ENCODE measurements around the gene PASK.

Gene PASK

DNA sequence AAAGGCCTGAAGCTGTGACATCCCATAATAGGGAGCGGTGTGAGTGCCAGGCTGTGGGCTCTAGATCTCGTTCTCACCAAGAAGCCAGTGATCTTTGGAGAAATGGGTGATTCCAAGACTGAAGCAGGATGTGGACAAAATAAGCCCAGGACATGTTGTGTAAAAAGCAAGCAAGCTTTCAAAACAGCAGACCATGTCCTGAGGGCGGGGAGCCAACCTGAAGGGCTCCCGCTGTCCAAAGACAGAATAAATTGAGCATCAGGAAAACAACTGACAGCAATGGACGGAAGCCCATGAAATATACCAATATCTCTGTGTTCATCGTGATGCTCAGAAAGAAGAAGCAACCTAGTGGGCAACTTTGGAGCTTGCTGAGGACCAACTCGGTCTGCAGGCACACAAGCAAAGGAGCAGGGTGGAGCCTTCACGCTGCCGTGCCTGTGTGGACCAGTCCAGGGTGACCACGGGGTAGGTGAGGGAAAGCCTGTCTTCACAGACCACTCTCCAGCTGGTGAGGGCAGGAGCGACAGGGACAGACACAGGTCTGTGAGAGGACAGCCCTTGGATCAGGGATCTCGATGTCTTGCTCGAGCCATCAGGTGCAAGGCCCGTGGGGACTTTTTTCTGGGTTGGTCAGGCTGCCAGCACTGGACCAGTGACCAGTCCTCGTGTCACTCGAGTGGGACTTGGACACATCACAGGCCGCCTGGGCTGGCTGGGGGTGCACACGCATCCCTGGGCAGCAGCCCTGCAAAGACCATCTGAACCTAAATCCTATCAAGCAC lies 68.7 kb downstream of the PASK start:
- no peak for DNase-seq

DNA sequence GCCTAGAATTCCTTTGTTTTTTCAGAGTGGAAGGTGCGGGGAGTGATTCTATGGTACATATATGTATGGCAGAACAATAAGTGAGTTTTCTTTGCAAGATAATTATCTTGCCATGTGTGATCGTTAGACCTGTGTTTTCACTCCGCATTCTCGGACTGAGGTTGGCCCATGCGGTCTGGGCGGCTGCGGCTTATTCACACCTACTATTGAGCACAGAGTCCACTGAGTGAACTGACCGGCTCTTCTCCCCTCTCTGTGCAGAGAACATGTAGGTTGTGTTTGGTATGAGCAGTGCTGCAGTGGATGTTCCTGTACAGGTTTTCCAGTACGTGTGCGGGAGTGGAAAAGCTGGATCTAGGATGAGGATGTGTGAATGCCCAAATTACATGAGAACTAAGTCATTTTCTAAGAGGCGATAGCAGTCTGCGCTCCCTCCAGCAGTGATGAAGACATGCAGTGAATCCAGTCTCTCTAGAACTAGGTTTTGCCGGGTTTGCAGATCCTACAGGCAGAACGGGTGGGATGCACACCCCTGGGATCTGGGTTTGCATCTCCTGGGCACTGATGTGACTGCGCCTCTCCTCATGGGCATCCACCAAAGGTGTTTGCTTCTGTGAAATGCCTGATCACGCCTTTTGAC lies 74.3 kb downstream of the PASK start:
- DNase-seq: no peak

DNA sequence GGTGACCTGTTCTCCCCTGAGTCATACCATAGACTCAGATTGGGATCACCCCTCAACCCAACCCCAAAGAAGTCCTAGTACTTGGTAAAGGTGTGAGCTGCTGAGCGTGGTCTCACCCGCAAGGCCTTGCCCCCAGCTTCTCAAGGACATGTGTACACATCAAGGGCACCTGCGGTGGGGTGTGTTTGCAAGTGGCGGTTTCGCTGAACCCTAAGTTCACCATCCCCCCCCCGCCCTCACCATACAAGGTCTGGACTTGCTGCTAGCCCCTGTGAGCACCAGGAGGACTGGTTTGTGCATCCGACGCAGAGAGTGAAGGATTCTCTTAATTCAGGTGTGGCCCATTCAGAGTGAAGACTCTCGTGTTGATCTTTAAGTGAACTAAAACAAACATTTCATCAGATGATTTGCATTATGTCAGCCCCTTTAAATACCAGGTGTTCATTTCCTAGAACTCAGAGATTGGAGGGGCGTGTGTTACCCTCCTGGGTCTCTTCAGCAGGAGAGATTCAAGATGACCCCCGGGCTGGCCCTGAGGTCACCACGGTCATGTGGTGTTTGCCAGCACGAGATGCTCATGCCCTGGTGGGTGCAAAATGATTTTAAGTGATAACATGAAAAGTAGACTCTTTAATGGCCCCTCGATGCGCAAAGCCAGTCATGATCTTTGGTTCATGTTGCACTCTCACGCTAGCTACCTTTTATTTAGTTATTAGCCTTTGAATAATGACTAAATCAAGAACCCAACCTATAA lies 75.0 kb downstream of the PASK start:
- no peak for DNase-seq

DNA sequence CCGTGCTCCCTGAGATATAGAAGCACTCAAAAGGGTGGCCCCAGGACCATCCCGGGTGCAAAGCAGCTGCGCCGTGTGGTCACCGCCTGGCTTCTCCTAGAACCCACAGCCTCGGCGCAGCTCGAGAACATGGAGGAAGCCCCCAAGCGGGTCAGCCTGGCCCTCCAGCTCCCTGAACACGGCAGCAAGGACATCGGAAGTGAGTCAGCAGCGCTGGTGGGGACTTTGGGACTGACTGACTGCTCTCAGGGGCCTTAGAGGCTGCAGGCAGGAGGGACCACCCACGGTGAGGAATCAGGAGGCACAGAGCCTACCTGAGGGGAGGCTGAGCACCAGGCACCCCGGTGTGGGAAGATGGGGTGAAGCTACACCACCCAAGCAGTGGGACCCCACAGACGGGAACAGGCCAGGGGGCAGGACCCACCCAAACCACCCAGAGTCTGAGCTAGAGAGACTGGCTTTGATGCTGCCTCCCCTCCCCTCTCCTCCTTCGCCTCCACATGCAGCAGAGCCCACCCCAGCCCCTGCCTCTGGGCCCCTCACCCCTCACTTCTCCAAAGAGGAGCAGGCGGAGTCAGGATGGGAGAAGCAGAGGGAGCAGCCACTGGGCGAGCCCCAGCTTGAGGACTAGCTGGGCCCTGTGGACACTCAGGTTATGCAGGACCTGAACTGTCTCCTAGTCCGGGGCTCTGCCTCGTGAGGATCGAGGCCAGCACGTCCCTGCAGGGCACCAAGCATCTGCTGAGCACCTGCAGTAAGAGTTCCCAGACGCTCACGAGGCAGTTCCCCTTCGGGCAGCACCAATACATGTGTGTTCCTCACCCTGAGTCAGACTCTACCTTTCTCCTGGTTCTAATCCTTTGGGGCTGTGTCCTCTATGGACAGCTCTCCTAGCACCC lies 75.9 kb downstream of the PASK start:
- DNase-seq: no peak

DNA sequence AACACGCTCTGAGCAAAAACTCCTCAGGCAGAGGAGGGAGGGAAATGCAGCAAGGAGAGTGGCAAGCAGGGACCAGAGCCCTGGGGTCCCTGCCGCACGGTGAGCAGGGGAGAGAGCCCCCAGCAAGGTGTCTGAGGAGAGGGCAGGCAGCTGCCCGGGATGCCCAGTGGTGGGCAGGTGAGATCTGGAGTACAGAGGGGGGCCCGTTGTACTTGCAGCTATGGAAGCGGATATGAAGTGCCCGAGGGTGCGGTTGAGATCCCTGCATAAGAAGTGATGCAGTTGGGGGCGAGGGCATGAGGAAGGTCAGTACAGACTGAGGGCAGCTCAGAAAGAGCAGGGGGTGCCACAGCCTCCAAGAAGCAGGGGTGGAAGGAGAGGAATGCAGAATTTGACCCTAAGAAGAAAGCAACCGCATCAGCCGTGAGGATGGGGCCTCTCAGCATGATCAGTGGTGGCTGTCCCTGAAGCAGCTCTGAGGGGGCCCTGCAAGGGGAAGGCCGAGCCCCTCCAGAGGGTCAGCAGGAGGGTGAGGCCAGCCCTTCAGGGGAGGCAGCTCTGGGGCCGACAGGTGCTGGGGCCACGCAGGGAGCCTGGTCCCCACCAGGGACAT lies 76.6 kb downstream of the PASK start:
- DNase-seq: no peak

DNA sequence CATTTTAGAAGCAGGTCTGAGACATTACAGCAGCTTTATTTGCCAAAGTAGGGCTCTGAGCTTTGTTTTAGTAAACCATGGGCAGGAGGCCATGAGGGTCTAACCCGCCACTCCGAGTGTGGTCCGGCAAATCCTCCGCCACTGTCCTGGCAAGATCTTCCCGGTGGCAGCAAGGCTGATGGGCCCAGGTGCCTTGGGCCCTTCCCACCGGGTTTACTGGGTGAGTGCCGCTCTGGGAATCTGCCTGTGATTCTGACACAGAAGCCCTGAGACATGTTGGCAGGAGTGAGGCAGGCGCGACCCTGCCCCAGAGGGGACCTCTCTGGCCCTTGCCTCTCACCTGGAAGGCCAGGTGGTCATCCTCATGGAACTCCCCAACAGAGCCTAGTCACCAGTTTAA lies 77.1 kb downstream of the PASK start:
- DNase-seq: no peak

DNA sequence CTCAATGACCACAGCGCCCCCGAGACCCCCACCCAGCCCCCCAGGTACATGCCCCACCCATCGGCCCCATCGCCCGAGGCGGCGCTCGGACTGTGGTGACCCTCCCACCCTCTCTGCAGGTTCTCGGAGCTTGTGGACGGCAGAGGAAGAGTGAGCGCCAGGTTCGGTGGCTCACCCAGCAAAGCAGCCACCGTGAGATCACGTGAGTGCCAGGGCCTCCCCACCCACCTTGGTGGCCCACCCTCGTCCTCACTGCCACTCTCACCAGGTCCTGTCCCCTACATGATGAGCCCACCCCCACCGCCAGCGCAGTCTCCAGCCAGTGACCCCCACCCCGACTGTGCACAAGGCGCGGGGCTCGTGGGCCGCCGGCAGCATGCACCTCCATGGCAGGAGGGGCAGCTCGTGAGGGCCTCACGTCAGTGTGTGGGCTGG lies 77.6 kb downstream of the PASK start:
- DNase-seq: no peak

DNA sequence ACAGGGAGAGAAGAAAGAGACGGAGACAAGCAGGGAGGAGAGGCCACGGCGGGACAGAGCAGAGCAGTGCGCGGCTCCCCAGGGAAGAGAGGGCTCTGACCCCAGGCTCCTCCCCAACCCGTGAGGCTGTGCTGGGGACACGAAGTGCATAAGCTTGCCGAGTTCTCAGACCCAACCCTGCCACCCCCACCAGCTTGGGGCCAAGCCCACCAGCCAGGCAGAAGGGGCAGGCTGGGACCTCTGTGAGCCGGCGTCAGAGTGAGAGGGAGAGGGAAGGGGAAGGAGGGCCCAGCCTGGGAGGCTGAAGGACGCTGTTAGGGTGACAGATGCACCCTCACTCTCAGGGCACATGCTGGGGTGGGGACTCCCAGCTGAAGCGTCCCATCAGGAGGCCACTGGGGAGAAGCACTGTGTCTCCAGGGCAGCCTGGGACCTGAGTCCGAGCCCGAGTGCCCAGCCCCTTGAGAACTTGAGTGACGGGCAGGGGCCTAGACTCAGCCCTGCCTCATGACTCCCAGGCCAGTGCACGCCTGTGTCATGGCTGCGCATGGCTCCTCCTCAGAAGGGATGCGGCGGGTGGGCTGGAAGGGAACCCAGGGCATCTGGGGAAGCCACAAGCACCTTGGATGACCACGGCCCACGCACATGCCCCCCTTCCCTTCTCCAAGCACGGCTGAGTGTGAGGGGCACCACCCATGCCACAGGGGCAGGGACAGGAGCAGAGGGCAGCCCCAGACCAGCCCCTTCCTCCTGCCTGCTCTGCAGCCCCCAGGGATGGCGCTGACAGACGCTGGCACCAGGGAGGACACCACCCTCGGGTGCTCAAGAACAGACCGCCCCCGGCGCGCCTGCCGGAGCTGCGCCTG lies 78.2 kb downstream of the PASK start:
- DNase-seq: no peak

DNA sequence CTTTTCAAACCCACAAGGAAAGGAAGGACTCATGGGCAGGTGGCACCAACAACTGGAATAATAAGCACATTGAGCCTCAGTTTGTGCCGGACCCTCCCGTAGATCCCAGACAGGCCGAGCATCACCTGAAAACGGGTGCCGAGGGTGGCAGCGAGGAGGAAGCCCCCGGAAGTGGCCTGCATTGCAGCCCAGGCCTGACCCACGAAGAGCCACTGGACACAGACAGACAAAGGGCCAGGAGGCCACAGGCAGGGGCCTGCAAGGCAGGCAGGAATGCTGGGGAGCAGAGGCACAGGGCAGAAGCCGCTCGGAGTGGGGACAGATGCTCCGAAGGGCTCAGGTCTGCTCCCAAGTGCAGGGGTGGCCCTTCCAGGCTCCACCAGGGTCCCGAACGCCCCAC lies 78.9 kb downstream of the PASK start:
- no peak for DNase-seq

DNA sequence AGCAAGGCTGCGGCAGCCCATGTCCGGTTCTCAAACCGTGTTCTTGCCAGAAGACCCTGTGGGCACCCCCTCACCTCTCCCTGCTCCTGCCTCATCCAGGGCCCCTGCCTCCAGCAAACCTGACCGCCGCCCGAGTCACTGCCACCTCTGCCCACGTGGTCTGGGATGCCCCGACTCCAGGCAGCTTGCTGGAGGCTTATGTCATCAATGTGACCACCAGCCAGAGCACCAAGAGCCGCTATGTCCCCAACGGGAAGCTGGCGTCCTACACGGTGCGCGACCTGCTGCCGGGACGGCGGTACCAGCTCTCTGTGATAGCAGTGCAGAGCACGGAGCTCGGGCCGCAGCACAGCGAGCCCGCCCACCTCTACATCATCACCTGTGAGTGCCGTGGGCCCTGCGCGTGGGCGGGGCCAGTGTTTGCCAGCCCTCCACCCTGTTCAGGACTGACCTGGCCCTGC lies 79.4 kb downstream of the PASK start:
- no peak for DNase-seq

DNA sequence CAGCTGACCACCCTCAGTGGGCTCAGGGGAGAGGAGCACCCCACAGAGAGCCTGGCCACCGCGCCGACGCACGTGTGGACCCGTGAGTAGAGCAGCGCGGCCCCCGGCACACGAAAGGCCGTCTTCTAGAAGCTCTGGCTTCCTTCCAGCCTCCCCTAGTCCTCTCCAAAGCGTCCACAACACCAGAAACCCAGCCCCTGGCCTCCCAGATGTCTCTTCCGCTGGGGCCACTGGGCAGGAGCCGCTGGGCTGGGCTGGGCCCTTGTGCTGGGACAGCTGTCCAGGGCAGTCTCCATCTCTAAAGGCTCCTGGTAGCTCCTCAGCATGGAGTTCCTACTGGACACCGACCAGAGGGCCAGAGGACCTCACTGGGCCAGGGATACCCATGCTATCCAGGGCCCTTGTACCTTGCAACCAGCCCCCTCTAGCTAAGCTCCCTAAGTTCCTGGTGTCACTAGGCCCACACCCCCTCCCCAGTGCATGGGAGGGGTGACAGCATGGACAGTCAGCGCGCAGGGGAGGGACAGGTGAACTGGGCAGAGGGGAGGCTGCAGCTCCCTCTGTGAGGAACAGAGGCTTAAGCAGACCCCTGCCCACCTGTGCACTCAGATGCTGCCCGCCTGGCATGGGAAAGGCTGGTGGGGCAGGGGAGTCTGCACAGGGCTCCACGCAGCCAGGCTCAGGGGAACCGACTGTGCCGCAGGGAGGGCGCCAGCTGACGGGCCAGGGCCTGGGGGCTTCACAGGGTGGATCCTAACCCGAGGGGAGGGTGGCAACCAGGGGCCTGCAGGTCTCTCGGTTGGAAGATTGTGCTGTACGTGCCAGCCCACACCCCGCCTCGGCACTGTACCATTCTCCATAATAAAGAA lies 80.1 kb downstream of the PASK start:
- DNase-seq: no peak

DNA sequence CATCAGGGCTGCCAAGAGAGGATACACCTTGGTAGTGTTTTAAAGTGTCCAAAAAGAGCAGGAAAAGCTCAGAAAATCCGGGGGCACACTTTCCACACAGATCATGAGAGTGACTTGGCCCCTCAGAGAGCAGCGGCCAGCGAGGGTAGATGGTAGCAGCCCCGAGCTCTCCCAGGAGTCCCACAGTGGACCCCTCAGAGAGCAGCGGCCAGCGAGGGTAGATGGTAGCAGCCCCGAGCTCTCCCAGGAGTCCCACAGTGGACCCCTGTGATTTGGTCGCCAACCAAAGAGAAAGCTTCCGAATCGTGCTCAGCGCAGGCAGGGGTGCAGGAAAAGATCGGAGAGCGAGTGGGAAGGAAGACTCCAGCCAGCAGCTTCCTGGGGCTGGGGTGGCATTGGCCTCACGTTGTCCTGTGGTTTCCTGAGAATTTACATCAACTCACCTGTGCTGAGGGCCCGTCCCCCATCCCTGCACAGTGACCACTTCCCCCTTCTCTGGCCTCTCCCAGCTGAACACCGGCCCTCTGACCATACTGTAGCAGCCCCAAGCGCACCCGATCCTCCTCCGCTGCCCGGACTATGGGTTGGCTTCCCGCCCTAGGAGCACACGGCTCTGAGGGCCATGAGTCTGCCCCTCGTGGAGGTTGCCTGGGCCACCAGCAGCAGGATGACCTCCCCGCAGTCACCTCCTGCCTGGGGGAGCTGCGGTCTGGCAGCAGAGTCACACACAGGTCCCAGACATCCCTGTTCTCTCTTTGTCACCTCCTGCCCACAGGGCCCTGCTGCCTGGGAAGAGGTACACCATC lies 80.9 kb downstream of the PASK start:
- DNase-seq: no peak

DNA sequence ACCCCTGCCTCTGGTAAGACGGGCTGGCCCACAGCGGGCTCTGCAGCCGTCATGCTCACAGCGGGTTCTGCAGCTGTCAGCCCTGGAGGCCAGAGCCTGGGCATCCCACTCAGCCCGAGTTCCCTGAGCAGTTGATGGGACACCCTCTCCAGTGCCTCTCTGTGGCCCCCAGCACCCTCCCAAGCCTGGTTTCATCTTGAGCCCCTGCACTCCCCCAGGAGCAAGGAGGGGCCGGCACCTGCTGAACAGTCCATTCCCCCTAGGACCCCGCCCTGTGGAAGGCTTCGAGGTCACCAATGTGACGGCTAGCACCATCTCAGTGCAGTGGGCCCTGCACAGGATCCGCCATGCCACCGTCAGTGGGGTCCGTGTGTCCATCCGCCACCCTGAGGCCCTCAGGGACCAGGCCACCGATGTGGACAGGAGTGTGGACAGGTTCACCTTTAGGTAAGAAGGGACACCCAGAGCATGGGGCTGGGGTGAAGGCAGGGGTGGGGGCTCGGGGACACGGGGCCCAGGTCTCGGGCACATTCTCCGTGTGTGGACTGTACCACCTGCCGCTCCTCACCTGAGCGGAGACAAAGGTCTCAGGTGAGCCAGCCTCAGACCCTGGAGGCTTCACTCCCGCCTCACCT lies 81.7 kb downstream of the PASK start:
- no peak for DNase-seq

DNA sequence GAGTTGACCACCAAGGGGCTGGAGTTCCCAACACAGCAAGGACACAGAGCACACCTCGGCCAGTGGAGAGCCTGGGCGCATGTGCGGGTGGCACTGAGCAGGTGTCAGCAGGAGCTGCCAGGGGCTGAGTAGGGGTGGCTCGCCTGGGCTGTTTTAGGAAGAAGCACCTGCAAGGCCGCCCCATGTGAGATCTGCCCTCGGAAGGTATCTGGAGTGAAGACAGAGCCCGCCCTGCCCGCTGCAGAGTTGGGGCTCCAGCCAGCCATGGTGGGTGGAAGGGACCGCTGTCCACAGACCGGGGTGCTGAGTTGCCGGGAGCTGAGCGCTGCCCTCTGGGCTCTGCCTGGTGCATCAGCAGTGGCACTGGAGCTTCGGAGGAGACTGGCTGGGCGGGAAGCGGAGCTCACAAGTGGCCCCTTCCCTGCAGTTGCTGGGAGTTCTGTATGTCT lies 82.4 kb downstream of the PASK start:
- DNase-seq: no peak

DNA sequence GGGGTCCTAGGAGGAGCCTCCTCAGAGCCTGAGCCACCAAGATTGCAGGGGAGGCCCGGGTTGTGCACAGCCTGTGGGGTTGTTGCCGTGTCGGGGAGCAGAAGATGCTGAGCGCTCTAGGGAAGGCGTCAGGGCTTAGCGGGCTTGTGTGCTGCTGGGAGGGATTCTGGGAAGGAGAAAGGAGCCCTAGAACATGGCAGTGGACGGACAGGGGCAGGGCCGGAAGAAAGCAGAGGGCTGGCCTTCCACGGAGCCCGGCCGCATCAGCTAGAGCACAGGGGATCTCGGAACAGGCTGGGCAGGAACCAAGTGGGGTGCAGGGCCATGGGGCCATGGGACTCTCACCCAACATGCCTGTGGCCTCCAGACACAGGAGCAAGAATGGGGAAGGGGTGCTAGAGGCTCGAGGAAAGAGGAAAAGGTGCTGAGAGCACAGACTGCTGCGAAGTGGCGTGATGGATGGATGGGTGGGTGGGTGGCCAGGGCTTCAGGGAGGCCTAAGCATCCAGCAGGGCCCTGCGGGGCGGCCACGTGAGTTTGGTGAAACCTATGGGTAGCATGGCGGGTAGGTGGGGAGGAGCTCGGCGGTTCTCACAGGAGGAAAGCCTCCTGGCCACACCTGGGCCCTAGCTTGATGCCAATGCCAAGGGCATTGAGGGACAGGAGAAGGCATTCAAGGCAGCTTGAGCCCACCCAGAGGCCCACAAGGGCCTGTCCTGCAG lies 82.9 kb downstream of the PASK start:
- DNase-seq: no peak

DNA sequence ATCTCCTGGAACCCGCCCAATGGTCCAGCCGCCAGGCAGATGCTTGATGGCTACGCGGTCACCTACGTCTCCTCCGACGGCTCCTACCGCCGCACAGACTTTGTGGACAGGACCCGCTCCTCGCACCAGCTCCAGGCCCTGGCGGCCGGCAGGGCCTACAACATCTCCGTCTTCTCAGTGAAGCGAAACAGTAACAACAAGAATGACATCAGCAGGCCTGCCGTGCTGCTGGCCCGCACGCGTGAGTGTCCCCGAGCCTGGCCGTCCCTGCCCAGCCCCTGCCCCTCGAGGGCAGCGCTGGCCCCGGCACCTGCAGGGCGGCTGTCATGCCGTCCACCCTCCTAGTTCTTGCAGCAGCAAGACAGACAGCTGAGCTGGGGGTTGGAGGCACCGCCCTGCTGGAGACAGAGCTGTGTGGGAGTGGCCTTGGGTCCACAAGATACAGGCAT lies 83.9 kb downstream of the PASK start:
- no peak for DNase-seq

DNA sequence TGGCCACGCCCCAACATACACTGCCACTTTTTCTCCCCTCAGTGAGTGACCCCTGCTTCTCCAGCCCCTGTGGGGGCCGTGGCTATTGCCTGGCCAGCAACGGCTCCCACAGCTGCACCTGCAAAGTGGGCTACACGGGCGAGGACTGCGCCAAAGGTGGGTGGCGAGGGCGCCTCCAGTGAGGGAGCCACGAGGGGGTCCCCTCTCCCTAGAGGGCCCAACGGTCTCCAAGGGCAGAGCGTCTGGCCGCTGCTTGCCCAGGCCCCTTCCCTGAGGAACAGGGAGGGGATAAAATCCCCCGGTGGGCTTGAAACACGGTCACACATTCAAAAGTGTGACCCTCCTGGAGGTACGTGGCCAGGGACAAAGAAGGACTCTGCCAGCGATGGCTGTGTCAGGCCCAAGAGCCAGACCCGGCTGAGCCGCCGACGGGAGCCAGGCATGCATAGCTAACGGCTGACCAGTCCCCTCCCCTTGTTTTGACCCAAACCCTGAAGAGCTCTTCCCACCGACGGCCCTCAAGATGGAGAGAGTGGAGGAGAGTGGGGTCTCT lies 84.4 kb downstream of the PASK start:
- DNase-seq: no peak

Measured in GOT3 (cell line).